ENCODE data around the gene TAS1R2.

DNA sequence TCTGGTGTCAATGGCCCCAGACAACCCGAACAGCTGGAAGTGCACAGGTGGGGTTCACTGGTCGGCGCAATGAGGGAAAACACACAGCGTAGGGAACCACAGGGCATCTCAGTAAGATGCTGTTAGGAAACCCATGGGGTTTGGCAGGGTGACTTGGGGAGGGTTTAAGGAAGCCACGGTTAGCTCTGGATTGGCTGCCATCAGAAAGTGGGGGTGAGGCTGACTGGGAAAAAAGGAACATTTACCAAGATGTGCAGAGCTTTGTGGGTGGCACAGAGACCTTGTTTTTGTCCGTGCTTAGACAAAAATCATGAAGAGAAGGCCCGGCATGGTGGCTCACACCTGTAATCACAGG is 31.9 kb upstream of the TAS1R2 start:
- TF ChIP-seq, protein P1, sequence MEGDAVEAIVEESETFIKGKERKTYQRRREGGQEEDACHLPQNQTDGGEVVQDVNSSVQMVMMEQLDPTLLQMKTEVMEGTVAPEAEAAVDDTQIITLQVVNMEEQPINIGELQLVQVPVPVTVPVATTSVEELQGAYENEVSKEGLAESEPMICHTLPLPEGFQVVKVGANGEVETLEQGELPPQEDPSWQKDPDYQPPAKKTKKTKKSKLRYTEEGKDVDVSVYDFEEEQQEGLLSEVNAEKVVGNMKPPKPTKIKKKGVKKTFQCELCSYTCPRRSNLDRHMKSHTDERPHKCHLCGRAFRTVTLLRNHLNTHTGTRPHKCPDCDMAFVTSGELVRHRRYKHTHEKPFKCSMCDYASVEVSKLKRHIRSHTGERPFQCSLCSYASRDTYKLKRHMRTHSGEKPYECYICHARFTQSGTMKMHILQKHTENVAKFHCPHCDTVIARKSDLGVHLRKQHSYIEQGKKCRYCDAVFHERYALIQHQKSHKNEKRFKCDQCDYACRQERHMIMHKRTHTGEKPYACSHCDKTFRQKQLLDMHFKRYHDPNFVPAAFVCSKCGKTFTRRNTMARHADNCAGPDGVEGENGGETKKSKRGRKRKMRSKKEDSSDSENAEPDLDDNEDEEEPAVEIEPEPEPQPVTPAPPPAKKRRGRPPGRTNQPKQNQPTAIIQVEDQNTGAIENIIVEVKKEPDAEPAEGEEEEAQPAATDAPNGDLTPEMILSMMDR (IDR thresholded peaks at IDR 0.05), result no peak
- no peak for TF ChIP-seq POLR2AphosphoS5 (IDR thresholded peaks at IDR 0.05; ENCODE audit: low read depth, low read length)
- TF ChIP-seq, protein P2, sequence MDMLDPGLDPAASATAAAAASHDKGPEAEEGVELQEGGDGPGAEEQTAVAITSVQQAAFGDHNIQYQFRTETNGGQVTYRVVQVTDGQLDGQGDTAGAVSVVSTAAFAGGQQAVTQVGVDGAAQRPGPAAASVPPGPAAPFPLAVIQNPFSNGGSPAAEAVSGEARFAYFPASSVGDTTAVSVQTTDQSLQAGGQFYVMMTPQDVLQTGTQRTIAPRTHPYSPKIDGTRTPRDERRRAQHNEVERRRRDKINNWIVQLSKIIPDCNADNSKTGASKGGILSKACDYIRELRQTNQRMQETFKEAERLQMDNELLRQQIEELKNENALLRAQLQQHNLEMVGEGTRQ (IDR thresholded peaks at IDR 0.05; ENCODE audit: borderline replicate concordance, low read depth, low read length), result no peak
- no peak for TF ChIP-seq TAF1 (IDR thresholded peaks at IDR 0.05; ENCODE audit: borderline replicate concordance, low read depth, low read length)
- no peak for TF ChIP-seq MXI1 (IDR thresholded peaks at IDR 0.05; ENCODE audit: low read depth, low read length)
- no peak for TF ChIP-seq MEF2A (IDR thresholded peaks at IDR 0.05; ENCODE audit: borderline replicate concordance, low read depth)
- no peak for TF ChIP-seq JUND (IDR thresholded peaks at IDR 0.05)
- no peak for TF ChIP-seq RFX5 (IDR thresholded peaks at IDR 0.05; ENCODE audit: low read length)
- TF ChIP-seq, protein P3, sequence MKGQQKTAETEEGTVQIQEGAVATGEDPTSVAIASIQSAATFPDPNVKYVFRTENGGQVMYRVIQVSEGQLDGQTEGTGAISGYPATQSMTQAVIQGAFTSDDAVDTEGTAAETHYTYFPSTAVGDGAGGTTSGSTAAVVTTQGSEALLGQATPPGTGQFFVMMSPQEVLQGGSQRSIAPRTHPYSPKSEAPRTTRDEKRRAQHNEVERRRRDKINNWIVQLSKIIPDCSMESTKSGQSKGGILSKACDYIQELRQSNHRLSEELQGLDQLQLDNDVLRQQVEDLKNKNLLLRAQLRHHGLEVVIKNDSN (IDR thresholded peaks at IDR 0.05; ENCODE audit: borderline replicate concordance, low read depth), result no peak
- TF ChIP-seq SIN3A (IDR thresholded peaks at IDR 0.05; ENCODE audit: borderline replicate concordance, low read depth, low read length), result no peak
- TF ChIP-seq EP300 (IDR thresholded peaks at IDR 0.05; ENCODE audit: borderline replicate concordance in 1 of 2, low read depth in 1 of 2, low read length in 1 of 2), result no peak
- TF ChIP-seq, protein P4, sequence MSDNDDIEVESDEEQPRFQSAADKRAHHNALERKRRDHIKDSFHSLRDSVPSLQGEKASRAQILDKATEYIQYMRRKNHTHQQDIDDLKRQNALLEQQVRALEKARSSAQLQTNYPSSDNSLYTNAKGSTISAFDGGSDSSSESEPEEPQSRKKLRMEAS (IDR thresholded peaks at IDR 0.05; ENCODE audit: low read depth), result no peak
